Panc1 (cell line): ENCODE results near the gene NDUFS8.

Source experiments
- POLR2AphosphoS5 ChIP-seq: IDR thresholded peaks from 2 replicates; pipeline ENCODE4 v1.6.1; 2012; ENCODE audit warnings: mild to moderate bottlenecking, low read depth, low read length, moderate library complexity
- SIN3A ChIP-seq: IDR thresholded peaks from 2 replicates; pipeline ENCODE4 v1.6.1; 2012; ENCODE audit warnings: low read depth, mild to moderate bottlenecking, low read length, moderate library complexity, borderline replicate concordance; ENCODE audit not compliant: insufficient read depth
- TCF7L2 ChIP-seq: IDR thresholded peaks from 2 replicates; pipeline ENCODE4 v1.6.1; 2011; ENCODE audit warnings: mild to moderate bottlenecking, low read depth, low read length, inconsistent platforms
- TF ChIP-seq, protein P1 (sequence below): fragments of 450-650 bp; IDR thresholded peaks from 2 replicates; pipeline ENCODE4 v1.5.1; 2017; ENCODE audit warnings: mild to moderate bottlenecking
- TF ChIP-seq, protein P2 (sequence below), 2 experiments: IDR thresholded peaks; 2 replicates each; pipeline ENCODE4 v1.6.1; 2011 to 2012; ENCODE audit warnings: low read depth in 2 of 2, control low read depth in 1 of 2, low read length in 1 of 2, mild to moderate bottlenecking in 1 of 2, moderate library complexity in 1 of 2; ENCODE audit not compliant: insufficient read depth in 1 of 2

DNA sequence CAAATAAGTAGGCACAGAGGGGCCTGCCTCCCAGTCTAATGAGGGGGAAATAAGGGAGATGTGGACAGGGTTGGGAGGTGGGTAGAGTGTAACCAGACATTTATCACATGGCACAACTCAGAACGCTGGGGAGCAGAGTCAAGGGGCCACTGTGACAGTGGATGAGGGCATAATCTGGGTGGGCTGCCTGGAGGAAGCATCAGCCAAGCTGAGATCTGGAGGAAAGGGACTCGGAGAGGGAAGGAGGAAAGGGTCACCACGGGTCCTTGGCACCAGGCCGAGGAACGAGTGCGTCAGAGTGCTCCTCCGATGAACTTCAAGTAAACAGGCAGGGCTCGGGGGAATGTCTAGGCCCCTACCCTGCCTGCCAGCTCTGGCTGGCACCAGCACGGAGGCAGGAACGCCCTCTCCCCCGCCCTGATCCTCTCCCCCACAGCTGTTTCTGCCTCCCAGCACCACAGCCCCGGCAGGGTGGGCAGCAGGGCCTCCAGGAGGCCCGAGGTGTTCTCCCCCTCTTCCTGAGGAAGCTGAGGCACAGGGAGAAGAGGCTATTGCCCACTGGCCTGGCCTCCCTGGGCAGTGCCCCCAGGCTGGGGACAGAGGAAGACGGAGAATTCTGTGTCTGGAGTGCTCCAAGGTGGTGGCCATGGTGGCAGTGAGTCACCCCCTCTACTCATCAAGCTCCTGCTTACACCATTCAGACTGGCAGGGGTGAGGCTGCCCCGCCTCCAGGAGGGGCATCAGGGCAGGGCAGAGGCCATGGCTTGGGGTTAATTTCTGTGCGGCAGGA lies 16.1 kb upstream of the NDUFS8 start:
- TF ChIP-seq, protein P1, sequence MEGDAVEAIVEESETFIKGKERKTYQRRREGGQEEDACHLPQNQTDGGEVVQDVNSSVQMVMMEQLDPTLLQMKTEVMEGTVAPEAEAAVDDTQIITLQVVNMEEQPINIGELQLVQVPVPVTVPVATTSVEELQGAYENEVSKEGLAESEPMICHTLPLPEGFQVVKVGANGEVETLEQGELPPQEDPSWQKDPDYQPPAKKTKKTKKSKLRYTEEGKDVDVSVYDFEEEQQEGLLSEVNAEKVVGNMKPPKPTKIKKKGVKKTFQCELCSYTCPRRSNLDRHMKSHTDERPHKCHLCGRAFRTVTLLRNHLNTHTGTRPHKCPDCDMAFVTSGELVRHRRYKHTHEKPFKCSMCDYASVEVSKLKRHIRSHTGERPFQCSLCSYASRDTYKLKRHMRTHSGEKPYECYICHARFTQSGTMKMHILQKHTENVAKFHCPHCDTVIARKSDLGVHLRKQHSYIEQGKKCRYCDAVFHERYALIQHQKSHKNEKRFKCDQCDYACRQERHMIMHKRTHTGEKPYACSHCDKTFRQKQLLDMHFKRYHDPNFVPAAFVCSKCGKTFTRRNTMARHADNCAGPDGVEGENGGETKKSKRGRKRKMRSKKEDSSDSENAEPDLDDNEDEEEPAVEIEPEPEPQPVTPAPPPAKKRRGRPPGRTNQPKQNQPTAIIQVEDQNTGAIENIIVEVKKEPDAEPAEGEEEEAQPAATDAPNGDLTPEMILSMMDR = no peak
- peak; percentile 2; the same call in 1 of the 2 replicates for TF ChIP-seq POLR2AphosphoS5
- TF ChIP-seq, protein P2, sequence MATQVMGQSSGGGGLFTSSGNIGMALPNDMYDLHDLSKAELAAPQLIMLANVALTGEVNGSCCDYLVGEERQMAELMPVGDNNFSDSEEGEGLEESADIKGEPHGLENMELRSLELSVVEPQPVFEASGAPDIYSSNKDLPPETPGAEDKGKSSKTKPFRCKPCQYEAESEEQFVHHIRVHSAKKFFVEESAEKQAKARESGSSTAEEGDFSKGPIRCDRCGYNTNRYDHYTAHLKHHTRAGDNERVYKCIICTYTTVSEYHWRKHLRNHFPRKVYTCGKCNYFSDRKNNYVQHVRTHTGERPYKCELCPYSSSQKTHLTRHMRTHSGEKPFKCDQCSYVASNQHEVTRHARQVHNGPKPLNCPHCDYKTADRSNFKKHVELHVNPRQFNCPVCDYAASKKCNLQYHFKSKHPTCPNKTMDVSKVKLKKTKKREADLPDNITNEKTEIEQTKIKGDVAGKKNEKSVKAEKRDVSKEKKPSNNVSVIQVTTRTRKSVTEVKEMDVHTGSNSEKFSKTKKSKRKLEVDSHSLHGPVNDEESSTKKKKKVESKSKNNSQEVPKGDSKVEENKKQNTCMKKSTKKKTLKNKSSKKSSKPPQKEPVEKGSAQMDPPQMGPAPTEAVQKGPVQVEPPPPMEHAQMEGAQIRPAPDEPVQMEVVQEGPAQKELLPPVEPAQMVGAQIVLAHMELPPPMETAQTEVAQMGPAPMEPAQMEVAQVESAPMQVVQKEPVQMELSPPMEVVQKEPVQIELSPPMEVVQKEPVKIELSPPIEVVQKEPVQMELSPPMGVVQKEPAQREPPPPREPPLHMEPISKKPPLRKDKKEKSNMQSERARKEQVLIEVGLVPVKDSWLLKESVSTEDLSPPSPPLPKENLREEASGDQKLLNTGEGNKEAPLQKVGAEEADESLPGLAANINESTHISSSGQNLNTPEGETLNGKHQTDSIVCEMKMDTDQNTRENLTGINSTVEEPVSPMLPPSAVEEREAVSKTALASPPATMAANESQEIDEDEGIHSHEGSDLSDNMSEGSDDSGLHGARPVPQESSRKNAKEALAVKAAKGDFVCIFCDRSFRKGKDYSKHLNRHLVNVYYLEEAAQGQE (IDR thresholded peaks at IDR 0.05; ENCODE audit: insufficient read depth in 1 of 2, low read depth in 2 of 2, low read length in 1 of 2) = no peak
- TF ChIP-seq TCF7L2 = no peak
- TF ChIP-seq SIN3A = no peak
